ENCODE results near the gene AP1B1.
"Not testable (repeated sequence)": the region's sequence is repeated elsewhere in the genome, so short reads cannot be mapped to it uniquely, and the experiment has no call there.

The AP1B1 gene

DNA sequence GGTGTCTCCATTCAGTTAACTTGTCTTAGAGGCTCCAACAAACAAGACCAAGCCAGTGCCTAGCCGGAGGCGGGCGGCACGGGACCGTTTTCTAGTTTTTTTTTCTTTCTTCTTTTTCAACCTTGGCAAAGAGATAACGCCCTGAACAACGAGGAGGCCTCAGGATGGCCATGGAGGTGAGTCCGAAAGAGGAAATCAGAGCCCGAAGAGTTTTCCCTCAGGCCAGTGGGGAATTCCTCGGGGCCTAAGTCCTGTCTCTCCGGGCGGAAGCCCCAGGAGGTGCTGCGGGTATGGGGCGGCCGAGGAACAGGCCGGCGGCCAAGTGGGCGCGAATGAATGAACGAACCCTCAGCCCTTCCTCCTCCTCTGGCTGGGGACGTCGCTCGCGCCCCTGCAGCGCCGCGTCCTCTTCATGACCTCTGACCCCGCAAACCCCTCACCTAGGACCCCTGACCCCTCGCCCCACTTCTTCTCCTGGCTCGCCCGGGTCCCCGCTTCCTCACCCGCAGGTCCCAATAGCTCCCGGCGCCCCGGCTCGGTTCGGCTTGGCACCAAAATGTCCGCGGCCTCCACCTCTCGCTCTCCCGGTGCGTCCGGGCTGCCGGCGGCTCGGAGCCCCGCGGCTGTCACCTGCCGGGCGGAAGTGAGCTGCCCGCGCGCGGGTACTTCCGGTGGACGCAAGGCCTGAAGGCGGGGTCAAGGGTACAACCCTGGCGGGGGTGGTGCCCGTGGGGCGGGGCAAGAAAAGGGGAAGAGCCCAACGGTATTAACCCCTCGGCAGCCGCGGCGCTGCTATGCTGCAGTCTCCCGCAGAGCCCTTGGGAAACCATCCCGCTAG lies at the start of gene AP1B1:
Gene AP1B1, minus strand, starts transcription at position 650 of the 838 bp plus-strand sequence. CDS start 21,327 bp downstream, outside the sequence.
- peak; percentile 56 for DNase-seq

DNA sequence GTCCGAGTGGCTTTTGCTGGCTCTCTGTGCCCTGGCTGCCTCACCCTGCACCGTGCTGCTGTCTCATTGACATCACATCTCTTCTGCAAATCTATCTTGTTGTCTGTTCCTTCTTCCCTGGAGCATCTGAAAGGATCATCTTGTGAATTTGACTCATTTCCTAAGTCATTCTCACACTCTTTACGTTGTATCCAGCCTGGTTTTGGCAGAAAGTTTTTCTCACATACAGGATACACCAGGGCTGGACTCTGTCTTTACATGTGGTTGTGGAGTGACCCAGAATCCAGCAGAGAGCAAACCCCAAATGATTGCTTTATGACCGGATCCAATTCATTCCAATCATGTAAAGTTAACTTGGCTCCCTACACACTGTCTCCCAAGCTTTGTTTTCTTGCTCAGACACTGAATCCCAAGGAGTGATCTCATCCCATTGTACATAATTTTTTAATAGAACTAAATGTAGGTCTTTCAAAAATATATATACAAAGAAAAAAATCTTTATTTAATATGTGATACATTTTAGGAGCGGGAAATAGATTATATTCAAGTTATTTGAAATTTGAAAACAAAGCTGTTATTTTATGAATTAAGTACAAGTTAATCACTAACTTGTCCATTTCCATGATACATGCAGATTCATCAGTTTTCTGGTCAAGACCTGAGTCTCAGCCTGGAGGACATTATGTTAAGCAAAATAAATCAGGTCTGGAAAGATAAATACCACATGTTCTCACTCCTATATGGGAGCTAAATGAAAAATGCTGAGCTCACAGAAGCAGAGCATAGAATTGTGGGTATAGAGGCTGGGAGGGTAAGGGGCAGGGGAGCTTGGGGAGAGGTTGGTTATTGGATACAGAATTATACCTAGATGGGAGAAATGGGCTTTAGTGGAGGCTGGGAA lies 47.1 kb upstream of the AP1B1 start:
- no peak for DNase-seq

DNA sequence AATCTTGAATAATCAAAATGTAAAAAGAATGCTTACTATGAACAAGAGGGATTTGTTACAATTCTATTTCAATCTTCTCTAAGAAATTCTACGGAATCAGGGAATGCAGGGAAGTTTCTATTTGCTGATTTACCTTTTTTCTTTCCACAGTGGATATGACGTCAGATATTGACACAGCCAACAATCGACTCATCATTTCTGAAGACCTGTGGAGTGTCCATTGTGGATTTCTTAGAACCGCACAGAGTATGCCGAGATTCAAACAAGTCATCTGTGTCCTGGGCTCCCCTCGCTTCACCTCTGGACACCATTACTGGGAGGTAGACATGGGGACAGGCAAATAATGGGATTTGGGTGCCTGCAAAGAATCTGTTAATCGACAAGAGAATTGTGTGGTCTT lies 45.9 kb upstream of the AP1B1 start:
- DNase-seq: no peak

DNA sequence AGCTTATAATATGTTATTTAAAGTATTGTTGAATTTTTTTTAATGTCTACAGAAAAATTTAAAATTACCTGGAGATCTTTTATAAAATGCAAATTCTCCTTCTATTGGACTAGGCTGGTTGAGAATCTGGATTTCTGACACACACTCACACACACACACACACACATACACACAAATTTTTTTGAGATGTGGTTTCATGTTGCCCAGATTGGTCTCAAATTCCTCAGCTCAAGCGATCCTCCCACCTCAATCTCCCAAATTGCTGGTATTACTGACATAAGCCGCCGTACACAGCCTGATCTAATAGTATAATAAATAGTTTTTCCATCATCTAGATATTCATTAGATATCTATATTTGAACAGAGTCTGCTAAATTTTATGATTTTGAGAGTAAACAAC lies 45.5 kb upstream of the AP1B1 start:
- no peak for DNase-seq

DNA sequence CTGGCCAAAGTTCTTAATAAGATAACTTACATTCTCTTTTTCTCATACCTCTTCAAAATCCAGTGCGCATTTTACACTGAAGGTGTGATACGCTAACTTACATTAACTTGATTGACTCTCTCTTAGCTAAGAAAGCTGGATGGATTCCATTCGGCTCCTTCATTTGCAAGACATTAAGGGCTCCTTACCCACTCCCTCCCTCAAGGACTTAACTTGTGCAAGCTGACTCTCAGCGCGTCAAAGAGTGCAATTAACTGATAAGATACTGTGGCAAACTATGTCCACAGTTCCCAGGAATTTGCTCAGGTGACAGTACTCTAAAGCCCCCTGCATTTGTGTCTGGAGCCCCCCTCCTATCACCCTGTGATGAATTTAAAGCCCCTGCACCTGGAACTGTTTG lies 43.6 kb upstream of the AP1B1 start:
- no peak for DNase-seq

DNA sequence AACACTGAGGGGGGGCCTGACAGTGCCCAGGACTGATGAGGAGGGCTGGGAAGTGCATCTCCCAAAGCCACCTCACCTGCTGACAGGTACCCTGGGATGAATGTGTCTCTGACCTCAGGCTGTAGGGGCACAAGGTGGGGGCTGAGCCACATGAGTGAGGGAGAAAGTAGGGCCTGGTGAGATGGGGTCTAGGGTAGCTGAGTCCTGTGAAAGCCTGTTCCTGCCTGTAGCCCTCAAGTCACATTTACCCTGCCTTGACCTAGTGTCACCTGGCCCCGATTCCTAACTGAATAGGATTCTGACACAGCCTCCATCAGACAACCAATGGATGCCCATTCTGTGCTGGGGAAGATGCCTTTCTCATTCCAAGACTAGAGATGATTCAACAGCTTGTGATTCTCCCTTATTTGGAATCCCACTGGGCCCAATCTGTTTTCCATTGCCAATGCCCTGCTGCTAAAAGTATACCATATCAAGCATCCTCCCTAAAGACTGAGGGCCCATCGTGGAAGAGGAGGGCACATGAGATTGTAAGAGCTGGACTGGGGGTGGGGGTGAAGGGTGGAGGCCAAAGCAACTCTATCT lies 38.9 kb upstream of the AP1B1 start:
- DNase-seq: no peak

DNA sequence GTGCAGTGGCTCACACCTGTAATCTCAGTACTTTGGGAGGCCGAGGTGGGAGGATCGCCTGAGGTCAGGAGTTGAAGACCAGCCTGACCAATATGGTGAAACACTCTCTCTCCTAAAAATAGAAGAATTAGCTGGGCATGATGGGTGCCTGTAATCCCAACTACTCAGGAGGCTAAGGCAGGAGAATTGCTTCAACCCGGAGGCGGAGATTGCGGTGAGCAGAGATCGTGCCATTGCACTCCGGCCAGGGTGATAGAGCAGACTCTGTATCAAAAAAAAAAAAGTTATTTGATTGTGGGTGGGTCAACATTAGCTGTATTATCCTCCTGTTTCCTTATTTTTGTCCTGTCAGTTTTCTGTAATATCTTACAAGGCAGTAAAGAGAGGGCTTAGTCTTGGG lies 38.1 kb upstream of the AP1B1 start:
- DNase-seq: no peak

DNA sequence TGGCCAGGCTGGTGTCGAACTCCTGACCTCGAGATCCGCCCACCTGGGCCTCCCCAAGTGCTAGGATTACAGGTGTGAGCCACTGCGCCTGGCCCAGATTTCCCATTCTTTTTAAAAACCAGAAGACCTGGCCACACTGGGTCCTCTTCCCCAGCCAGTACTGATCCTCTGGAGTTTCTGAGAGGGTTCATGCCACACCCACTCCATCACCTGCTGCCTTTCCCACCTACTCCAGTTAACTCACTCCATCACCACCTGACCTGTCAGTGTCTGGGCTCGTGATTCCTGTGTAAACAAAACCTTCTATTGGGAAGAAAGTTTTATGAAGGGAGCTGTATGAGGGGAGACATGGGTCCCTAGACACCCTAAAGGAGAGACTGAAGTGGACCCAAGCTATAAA lies 30.3 kb upstream of the AP1B1 start:
- DNase-seq: not testable (repeated sequence)

DNA sequence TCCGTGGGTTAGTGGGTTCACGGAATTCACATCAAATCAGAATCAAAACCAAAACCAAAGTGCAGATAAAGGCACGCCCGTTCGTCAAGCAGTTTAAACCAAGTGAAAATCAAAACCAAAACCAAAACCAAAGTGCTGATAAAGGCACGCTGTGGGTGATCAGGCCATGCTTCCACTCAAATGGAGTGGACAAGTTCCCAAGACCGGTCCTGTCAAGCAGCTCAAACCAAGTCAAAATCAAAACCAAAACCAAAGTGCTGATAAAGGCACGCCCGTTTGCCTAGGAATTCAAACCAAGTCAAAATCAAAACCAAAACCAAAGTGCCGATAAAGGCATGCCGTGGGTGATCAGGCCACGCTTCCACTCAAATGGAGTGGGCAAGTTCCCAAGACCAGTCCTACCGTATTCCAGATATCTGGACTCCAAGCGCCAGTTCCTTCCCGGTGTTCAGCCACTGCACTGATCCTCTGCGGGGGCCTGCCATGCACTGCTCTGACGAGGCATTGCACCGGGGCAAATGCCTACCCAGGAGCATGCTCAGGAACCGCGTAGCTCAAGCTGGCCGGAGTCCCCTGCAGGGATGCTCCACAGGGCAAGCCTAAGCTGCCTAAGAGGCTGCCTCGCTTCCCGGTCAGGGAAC lies 26.7 kb upstream of the AP1B1 start:
- not testable (repeated sequence) for DNase-seq

DNA sequence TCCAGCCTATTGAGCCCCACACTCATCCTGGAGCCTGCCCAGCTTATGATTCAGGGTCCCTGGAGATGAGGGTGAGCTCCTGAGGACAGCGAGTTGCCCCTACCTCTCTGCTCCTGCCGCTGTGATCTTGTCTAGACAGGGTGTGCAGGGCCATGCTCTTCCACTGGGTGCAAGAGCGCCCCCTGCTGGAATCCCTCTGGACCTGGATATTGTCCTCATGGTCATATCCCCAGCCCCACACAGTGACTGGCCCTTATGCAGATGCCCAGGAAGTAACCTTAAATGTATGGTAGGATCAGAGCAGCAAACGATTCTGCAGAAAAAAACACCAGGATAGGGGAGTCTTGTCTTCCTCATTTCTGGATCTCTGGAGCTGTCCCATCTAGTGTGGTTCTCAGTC lies 24.4 kb upstream of the AP1B1 start:
- DNase-seq: not testable (repeated sequence)

DNA sequence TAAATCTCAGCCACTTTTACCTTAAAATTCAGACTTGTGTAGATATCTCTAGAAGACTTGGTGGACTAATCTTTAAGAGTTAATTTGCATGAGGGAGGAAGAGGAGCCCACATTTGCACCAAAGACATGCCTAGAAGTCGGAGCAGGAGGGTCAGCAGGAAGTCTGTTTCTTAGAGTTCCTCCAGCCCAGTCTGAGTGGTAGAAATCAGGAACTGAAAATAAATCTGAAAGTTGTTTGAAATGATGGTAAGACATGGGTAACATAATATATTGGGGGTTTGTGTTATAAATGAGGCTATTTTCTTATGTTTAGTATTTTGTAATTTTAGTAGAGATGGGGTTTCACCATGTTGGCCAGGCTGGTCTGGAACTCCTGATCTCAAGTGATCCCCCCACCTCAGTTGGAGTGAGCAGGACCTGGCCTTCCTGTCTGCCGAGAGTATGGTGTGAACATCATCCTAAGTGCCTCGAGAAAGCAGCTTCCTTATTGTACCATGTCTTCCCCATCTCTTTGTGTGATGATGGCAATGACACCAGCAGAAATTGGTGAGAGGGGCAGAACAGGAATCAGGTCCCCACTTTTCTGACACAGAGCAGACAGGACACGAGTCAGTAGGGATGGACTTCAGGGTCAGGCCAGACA lies 23.3 kb upstream of the AP1B1 start:
- DNase-seq: not testable (repeated sequence)

DNA sequence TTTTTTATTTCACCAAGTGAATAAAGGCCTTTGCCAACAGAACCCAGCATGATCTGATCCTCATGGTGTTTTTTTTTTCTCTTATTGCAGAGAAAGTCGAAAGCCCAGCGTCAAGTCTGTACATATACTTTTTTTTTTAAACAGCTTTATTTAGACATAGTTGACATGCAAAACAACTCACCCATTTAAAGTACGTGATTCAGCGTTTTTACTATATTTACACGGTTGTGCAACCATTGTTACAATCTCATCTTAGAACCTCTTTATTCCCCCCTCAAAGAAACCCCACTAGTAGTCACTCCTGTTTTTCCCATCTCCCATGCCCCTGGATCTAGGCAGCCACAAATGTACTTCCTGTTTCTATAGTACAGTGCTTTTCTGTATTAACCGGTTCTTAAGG lies 20.6 kb upstream of the AP1B1 start:
- DNase-seq: no peak

DNA sequence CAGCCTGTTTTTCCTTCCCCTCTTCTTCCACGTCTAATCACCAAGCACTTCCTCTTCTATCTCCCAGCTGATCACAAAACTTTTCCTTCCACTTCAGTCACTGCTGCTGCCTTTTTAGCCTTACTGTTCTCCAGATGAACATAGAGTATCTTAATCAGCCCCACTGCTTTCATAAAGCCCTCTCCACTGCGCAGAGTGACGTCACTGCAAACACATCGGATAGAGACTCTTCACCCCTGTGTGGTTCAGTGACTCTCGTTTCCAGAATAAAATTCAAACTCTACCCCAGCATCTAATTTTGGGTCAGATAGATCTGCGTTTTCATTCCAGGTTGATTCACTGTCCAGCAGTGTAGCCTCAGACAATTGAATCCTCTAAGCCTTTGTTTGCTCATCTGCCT lies 13.2 kb upstream of the AP1B1 start:
- DNase-seq: not testable (repeated sequence)

DNA sequence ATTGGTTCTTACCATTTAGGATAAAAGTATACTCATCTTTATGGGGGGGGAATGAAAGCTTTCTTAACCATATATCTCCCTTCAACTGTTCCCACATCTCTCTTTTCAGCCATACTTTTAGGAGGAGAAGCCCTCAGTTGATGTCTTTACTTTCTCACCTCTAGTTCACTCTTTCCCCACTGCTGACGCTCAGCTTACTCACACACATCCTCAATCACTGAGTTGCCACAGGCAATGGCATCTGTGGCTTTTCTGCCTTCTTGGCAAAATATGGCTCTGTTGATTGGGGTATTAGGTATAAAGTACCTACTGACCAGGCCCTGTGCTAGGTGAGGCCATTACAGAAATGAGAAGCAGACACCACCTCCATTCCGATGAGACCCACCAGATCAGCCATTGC lies 12.2 kb upstream of the AP1B1 start:
- DNase-seq: no peak

DNA sequence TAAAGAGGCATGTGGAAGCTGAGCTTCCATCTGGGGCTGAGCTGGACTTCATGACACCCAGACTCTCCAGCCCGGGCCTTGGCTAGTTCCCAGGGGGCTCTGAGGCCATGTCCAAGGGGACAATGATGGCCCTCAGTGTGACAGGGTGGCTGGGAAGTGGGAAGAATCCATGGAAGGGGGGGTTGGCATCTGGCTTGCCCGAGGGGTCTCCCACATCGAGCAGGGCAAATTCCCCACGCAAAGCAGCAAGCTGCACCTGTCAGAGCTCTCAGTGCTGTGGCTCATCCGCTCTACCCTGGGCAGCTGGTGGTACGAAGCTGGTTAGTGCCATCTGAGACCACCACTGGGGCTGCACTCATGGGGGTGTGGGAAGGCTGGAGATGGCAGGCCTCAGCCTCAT lies 9.4 kb upstream of the AP1B1 start:
- no peak for DNase-seq

DNA sequence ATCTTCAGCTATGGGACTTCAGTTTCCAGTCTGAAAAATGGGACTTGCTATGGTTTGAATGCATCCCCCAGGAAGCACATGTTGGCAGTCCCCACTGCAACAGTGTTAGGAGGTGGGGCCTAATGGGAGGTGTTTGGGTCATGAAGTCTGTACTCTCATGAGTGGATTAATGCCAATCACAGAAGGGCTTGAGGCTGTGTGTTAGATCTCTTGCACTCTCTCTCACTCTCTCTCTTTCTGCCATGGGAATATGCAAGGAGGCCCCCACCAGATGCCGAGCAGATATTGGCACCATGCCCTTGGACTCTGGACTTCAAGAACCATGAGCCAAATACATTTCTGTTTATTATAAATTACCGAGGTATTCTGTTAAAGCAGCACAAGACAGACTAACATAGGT lies 7.8 kb upstream of the AP1B1 start:
- no peak for DNase-seq

DNA sequence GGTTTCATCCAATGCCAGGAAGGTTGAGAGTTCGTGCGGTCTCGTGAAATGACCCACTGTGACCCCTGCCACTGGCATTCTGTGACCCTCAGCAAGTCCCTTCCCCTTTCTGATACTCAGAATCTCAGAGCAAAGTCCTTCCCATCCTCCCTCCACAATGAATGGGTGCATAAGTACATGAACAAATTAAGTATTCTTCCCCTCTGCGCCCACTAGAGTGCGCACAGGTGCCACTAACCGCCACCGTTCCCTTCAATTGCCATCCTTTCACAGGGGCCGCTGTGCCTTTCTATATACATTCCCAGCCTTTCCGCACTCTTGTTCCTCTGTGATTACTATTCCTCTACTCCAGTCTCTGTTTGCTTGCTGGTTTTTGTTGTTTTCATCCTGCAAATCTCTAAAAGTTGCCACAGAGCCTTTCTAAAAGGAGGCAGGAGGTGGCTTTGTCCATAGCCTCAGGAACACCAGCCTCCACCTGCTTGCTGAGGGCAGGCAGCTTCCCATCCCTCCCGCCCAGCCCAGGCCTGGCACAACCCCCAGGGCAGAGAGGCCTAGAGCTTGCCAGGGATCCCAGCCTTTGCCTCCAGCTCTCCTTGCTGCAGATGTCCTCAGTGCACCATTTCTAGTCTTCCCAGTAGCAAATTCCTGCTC lies 6.7 kb upstream of the AP1B1 start:
- peak; percentile 18 for DNase-seq

DNA sequence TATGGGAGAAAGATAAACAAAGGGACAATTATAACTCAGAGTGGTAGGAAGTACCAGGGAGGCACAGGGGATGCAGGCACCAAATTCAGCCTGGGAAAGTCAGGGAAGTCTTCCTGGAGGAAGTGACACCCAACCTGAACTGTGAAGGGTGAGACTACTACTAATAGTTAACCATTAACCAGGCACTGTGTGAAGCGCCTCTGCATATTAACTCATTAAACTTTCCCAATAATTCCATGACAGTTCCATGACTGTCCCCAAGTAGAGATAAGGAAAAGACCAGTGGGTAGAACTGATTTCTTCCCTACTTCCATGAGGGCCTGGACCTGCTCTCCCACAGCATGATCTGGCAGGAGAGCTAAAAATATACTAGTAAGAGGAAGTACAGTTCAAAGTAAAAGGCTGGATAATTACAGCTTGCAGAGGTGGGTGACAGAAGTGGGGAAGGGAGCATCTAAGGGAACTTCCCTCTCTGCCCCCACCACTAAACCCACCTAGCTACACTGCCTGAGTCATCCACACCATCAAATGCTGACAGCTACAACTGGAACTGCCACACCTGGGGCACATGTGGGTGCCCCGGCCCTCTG lies 4.7 kb upstream of the AP1B1 start:
- DNase-seq: no peak

DNA sequence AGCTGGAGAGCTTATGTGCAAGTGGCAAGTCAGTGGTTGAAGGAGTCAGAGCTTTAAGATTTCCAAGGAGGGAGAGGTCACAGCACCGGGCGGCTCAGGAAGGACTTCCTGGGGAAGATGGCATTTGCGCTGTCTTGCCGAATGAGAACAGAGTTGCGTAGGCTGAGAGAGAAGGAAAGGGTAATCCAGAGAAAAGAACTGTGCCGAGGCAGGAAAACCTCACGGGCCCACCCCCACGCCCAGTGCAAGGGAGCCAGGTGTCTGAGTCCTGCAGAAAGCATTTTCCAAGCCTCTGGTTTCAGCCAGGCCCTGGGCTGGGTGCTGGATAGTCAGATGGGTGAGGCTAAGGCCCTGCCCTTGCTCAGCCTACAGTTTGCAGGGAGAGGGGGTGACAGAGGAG lies 3.2 kb upstream of the AP1B1 start:
- no peak for DNase-seq

DNA sequence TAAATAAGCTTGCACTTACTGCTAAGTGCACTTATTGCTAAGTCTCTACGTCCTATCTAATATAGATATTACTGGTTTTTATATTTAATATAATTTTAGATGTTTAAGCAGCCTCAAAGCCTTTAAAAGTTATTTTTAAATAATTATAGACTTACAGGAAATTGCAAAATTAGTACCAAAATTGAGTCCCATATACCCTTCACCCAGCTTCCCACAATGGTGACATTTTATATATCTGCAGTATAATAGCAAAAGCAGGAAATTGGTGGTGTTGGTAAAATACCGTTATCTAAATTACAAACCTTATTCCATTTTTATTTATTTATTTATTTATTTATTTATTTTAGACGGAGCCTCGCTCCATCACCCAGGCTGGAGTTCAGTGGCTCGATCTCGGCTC lies 1.9 kb upstream of the AP1B1 start:
- no peak for DNase-seq

DNA sequence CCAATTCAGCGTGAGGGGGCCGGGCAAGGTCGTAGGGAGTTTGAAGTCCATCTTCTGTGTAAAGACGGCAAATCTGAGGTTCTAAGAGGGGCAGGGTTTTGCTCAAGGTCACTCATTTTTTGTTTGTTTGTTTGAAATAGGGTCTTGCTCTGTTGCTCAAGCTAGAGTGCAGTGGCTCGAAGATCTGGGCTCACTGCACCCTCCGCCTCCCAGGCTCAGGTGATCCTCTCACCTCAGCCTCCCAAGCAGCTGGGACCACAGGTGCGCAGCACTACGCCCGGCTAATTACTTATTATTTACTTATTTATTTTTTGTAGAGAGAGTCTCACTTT lies 355 bp upstream of the AP1B1 start:
- DNase-seq: no peak

DNA sequence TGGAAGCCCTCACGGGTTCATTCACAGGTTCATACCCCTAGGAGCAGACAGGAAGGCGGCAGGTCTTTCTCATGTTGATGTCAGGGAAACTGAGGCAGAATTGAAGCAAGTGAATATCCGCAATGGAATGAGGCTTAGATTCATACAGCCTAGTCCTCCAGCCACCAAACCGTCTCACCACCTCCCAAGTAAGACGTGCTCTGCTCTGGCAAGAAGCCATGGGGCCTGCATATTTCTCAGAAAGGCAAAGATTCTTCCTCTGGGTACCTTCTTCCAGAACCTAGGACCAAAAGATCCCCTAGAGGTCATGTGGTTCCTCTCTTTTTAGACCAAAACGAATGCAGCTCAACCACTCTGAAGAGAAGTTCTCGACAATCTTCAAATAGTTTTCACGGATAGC lies 1.7 kb downstream of the AP1B1 start:
- DNase-seq: no peak

Data from DMS 273 treated with DMSO at 0.1 percent for 48 hours (cell line).